Vagina (tissue), 2 donors: ENCODE results near the gene CHN2.

ENCODE experiments used
- POLR2A ChIP-seq, 2 donors: fragments of 450-650 bp; IDR thresholded peaks; one replicate each; pipeline ENCODE4 v1.6.1; 2017; ENCODE audit warnings: antibody characterized with exemption in 2 of 2, mild to moderate bottlenecking in 2 of 2, moderate library complexity in 2 of 2
- POLR2AphosphoS5 ChIP-seq, 2 donors: sonication (generic); formaldehyde crosslinking; IDR thresholded peaks; one replicate each; pipeline ENCODE4 v1.9.0; 2017; ENCODE audit warnings: antibody characterized with exemption in 2 of 2, mild to moderate bottlenecking in 2 of 2, low read depth in 1 of 2; ENCODE audit not compliant: insufficient read depth in 1 of 2
- TF ChIP-seq, protein P1 (sequence below), 3 experiments: fragments of 450-650 bp in 2 of 3; fragments of 200-600 bp in 1 of 3; sonication (generic) in 1 of 3; IDR thresholded peaks; one replicate each; pipeline ENCODE4 v1.5.1; 2017 to 2019; ENCODE audit warnings: antibody characterized with exemption in 3 of 3, mild to moderate bottlenecking in 2 of 3, moderate library complexity in 2 of 3

DNA sequence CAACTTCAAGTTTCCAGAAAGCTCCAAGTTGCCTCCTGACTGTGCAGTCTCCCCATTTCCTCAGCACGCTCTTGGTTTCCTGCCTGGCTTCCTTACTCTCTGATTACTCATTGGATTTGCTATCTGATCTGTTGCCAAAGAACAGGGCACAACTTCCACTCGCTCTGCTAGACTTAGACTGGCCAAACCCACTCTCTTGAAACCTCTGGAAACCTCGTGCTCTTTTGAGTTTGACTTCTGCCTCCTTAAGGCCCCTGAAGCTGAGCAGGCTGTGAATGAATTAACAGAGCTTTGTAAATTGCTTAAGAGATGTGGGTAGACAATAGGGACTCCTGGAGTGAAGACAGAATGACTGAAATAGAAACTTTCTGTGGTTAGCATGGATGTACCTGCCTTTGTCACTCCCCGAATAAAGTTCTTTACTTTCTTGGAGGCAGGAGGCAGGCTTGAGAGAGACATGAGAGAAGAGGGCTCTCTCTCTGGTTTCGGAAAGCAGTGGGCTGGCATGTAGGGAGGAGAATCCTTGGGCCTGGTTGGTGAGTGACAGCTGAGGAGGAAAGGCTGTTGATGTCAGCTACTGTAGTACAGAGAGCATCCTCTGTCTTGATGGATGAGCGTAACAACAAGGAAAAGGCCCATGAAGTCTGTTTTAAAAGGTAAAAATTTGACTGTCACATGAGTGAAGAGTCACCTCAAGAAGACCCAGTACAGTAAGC, 70.8 kb downstream of the CHN2 start:
- peak in 1 of 2 donors; percentile 75 for TF ChIP-seq POLR2AphosphoS5 (IDR thresholded peaks at IDR 0.05; ENCODE audit: insufficient read depth in 1 of 2, low read depth in 1 of 2)
- TF ChIP-seq, protein P1, sequence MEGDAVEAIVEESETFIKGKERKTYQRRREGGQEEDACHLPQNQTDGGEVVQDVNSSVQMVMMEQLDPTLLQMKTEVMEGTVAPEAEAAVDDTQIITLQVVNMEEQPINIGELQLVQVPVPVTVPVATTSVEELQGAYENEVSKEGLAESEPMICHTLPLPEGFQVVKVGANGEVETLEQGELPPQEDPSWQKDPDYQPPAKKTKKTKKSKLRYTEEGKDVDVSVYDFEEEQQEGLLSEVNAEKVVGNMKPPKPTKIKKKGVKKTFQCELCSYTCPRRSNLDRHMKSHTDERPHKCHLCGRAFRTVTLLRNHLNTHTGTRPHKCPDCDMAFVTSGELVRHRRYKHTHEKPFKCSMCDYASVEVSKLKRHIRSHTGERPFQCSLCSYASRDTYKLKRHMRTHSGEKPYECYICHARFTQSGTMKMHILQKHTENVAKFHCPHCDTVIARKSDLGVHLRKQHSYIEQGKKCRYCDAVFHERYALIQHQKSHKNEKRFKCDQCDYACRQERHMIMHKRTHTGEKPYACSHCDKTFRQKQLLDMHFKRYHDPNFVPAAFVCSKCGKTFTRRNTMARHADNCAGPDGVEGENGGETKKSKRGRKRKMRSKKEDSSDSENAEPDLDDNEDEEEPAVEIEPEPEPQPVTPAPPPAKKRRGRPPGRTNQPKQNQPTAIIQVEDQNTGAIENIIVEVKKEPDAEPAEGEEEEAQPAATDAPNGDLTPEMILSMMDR (IDR thresholded peaks at IDR 0.05), result no peak
- TF ChIP-seq POLR2A (IDR thresholded peaks at IDR 0.05), result no peak
